A549 (cell line): ENCODE data around the gene ZP2. TPM values are rescaled to one million over a fixed set of nuclear protein-coding genes. Genes with fewer than 3 reads are reported as not detected.

Experiments used
- ATAC-seq, 2 experiments: fragments of 200-7000 bp in 1 of 2; fragments of >200 bp in 1 of 2; cut with Nextera tagmentation in 1 of 2; cut with Tn5 transposase in 1 of 2; 3 replicates each; pipeline versions ENCODE4 v1.8.0 to v1.9.1; 2018 to 2020; ENCODE audit warnings: mild to moderate bottlenecking in 1 of 2, moderate library complexity in 1 of 2
- CTCF ChIA-PET: fragments of 300-600 bp; sonication (Branson Sonifier 250); formaldehyde crosslinking; extraction: SDS; loops from one replicate; lab custom pipeline; 2021; ENCODE audit warnings: antibody characterized with exemption, inconsistent platforms; lab: Yijun Ruan, JAX
- POLR2A ChIA-PET: fragments of 350-600 bp; formaldehyde crosslinking; extraction: SDS; loops from one replicate; lab custom pipeline; 2021; ENCODE audit warnings: antibody characterized with exemption, inconsistent platforms; lab: Yijun Ruan, JAX
- DNase-seq, 2 experiments: peaks; one replicate each; pipeline versions ENCODE4 v3.0.0 to v3.0.0-alpha.2; 2011 to 2016; ENCODE audit warnings: low read depth in 1 of 2, low spot score in 1 of 2
- FAIRE-seq: peaks from 2 replicates; lab custom pipeline; 2011; peaks lifted over from hg19 to GRCh38; lab: Jason Lieb, UNC
- H3K27ac ChIP-seq, 2 experiments: fragments of >200 bp; sonication (Bioruptor Twin); formaldehyde crosslinking; 3 replicates each; pipeline ENCODE4 v1.5.1; 2016 to 2017
- H3K4me1 ChIP-seq: fragments of >200 bp; sonication (Bioruptor Twin); formaldehyde crosslinking; 3 replicates; pipeline ENCODE4 v1.6.1; 2016
- H3K4me2 ChIP-seq: fragments of >200 bp; sonication (Bioruptor Twin); formaldehyde crosslinking; 3 replicates; pipeline ENCODE4 v1.6.1; 2016
- H3K4me3 ChIP-seq: fragments of >200 bp; sonication (Bioruptor Twin); formaldehyde crosslinking; 3 replicates; pipeline ENCODE4 v1.5.1; 2016
- H3K9me3 ChIP-seq: fragments of >200 bp; sonication (Bioruptor Twin); formaldehyde crosslinking; 3 replicates; pipeline ENCODE4 v1.6.1; 2016
- BHLHE40 ChIP-seq: IDR thresholded peaks from 2 replicates; pipeline ENCODE4 v1.6.1; 2012; ENCODE audit warnings: low read depth, low read length, inconsistent platforms
- CEBPB ChIP-seq, 2 experiments: fragments of >200 bp in 1 of 2; sonication (Bioruptor Twin) in 1 of 2; formaldehyde crosslinking in 1 of 2; IDR thresholded peaks; 2 replicates each; pipeline ENCODE4 v1.6.1; 2012 to 2016
- CHD4 ChIP-seq: fragments of 200-600 bp; sonication (generic); IDR thresholded peaks from 2 replicates; pipeline ENCODE4 v1.6.1; 2016; ENCODE audit warnings: antibody characterized with exemption, mild to moderate bottlenecking, borderline replicate concordance
- EHF ChIP-seq: fragments of 250-450 bp; sonication (Bioruptor Pico); IDR thresholded peaks from 2 replicates; pipeline ENCODE4 v1.5.0; 2020; ENCODE audit warnings: mild to moderate bottlenecking
- EHMT2 ChIP-seq: fragments of 200-600 bp; sonication (generic); IDR thresholded peaks from 2 replicates; pipeline ENCODE4 v1.6.1; 2016; ENCODE audit warnings: antibody characterized with exemption, low read depth, mild to moderate bottlenecking, moderate library complexity
- EP300 ChIP-seq, 2 experiments: fragments of >200 bp; sonication (Bioruptor Twin); formaldehyde crosslinking; IDR thresholded peaks; 2 replicates in 1 of 2; 3 replicates in 1 of 2; pipeline ENCODE4 v1.6.1; 2016 to 2017
- ESRRA ChIP-seq: fragments of 150-350 bp; IDR thresholded peaks from 2 replicates; pipeline ENCODE4 v1.6.1; 2014; ENCODE audit warnings: mild to moderate bottlenecking, low read length, borderline replicate concordance
- FOXS1 ChIP-seq: fragments of 250-450 bp; sonication (Bioruptor Pico); IDR thresholded peaks from 2 replicates; pipeline ENCODE4 v1.5.0; 2020; ENCODE audit warnings: mild to moderate bottlenecking, moderate library complexity
- HES2 ChIP-seq: fragments of >200 bp; sonication (Bioruptor Twin); formaldehyde crosslinking; IDR thresholded peaks from 2 replicates; pipeline ENCODE4 v1.6.1; 2016
- HEYL ChIP-seq: fragments of 250-450 bp; sonication (Bioruptor Pico); IDR thresholded peaks from 2 replicates; pipeline ENCODE4 v1.8.0; 2021; ENCODE audit warnings: mild to moderate bottlenecking, moderate library complexity
- HOXA7 ChIP-seq: fragments of 250-450 bp; sonication (Bioruptor Pico); IDR thresholded peaks from 2 replicates; pipeline ENCODE4 v1.5.0; 2020; ENCODE audit warnings: mild to moderate bottlenecking, moderate library complexity
- HOXB13 ChIP-seq: fragments of 250-450 bp; sonication (Bioruptor Pico); IDR thresholded peaks from 2 replicates; pipeline ENCODE4 v1.5.0; 2020; ENCODE audit warnings: low read depth, mild to moderate bottlenecking, moderate library complexity
- HOXB5 ChIP-seq: fragments of 250-450 bp; sonication (Bioruptor Pico); IDR thresholded peaks from 2 replicates; pipeline ENCODE4 v1.5.0; 2020; ENCODE audit warnings: mild to moderate bottlenecking, moderate library complexity
- JUN ChIP-seq, 2 experiments: fragments of >200 bp; sonication (Bioruptor Twin); formaldehyde crosslinking; IDR thresholded peaks; 2 replicates in 1 of 2; 3 replicates in 1 of 2; pipeline ENCODE4 v1.6.1; 2016 to 2017
- KDM1A ChIP-seq: fragments of 200-600 bp; sonication (generic); IDR thresholded peaks from 2 replicates; pipeline ENCODE4 v1.6.1; 2016; ENCODE audit warnings: low read depth, mild to moderate bottlenecking
- KDM5A ChIP-seq: fragments of 200-600 bp; sonication (generic); IDR thresholded peaks from 2 replicates; pipeline ENCODE4 v1.6.1; 2016; ENCODE audit warnings: antibody characterized with exemption, mild to moderate bottlenecking
- MAFK ChIP-seq: fragments of 450-650 bp; IDR thresholded peaks from 2 replicates; pipeline ENCODE4 v1.6.1; 2014; ENCODE audit not compliant: partially characterized antibody
- MAX ChIP-seq: IDR thresholded peaks from 2 replicates; pipeline ENCODE4 v1.6.1; 2012
- MYC ChIP-seq: IDR thresholded peaks from 2 replicates; pipeline ENCODE4 v1.6.1; 2012; ENCODE audit warnings: mild to moderate bottlenecking, inconsistent platforms, low read length, improper control_type of control experiment, borderline replicate concordance
- NPAS2 ChIP-seq: fragments of 250-450 bp; sonication (Bioruptor Pico); IDR thresholded peaks from 2 replicates; pipeline ENCODE4 v1.8.0; 2022; ENCODE audit warnings: mild to moderate bottlenecking, moderate library complexity, borderline replicate concordance
- POLR2A ChIP-seq: IDR thresholded peaks from 2 replicates; pipeline ENCODE4 v1.6.1; 2012; ENCODE audit warnings: mild to moderate bottlenecking, low read length
- POLR2AphosphoS2 ChIP-seq: conservative IDR thresholded peaks from 2 replicates; pipeline ENCODE4 v1.6.1; 2012; ENCODE audit warnings: low read length, improper control_type of control experiment, inconsistent platforms
- RAD21 ChIP-seq, 2 experiments: fragments of >200 bp in 1 of 2; sonication (Bioruptor Twin) in 1 of 2; formaldehyde crosslinking in 1 of 2; IDR thresholded peaks in 1 of 2; conservative IDR thresholded peaks in 1 of 2; 2 replicates in 1 of 2; 3 replicates in 1 of 2; pipeline ENCODE4 v1.6.1; 2012 to 2018; ENCODE audit warnings: inconsistent platforms in 1 of 2
- RCOR1 ChIP-seq: fragments of 150-350 bp; IDR thresholded peaks from 2 replicates; pipeline ENCODE4 v1.6.1; 2014; ENCODE audit warnings: antibody characterized with exemption, low read length, low read depth
- REST ChIP-seq: fragments of 200-600 bp; sonication (generic); IDR thresholded peaks from 2 replicates; pipeline ENCODE4 v1.6.1; 2016; ENCODE audit warnings: antibody characterized with exemption, mild to moderate bottlenecking, moderate library complexity
- RFX5 ChIP-seq: fragments of 450-650 bp; IDR thresholded peaks from 2 replicates; pipeline ENCODE4 v1.7.1; 2014; ENCODE audit warnings: antibody characterized with exemption, mild to moderate bottlenecking, moderate library complexity
- RNF2 ChIP-seq: fragments of 200-600 bp; sonication (generic); IDR thresholded peaks from 2 replicates; pipeline ENCODE4 v1.6.1; 2016; ENCODE audit warnings: low read depth, mild to moderate bottlenecking, antibody characterized with exemption, moderate library complexity, borderline replicate concordance
- SMC3 ChIP-seq: fragments of >200 bp; sonication (Bioruptor Twin); formaldehyde crosslinking; IDR thresholded peaks from 3 replicates; pipeline ENCODE4 v1.6.1; 2018; ENCODE audit warnings: inconsistent platforms
- TFCP2L1 ChIP-seq: fragments of 250-450 bp; sonication (Bioruptor Pico); IDR thresholded peaks from 2 replicates; pipeline ENCODE4 v1.5.0; 2021; ENCODE audit warnings: mild to moderate bottlenecking
- USF2 ChIP-seq: fragments of 450-650 bp; IDR thresholded peaks from 2 replicates; pipeline ENCODE4 v1.6.1; 2014; ENCODE audit warnings: antibody characterized with exemption
- ZC3H11A ChIP-seq: fragments of 450-650 bp; IDR thresholded peaks from 2 replicates; pipeline ENCODE4 v1.6.1; 2014; ENCODE audit warnings: antibody characterized with exemption, mild to moderate bottlenecking
- ZFP36 ChIP-seq: fragments of 450-650 bp; IDR thresholded peaks from 2 replicates; pipeline ENCODE4 v1.6.1; 2014; ENCODE audit warnings: borderline replicate concordance; ENCODE audit not compliant: partially characterized antibody
- ZNF302 ChIP-seq: fragments of 250-450 bp; sonication (Bioruptor Pico); IDR thresholded peaks from 2 replicates; pipeline ENCODE4 v1.9.0; 2021; ENCODE audit warnings: inconsistent platforms, mild to moderate bottlenecking, moderate library complexity
- ZSCAN20 ChIP-seq: fragments of 250-450 bp; sonication (Bioruptor Pico); IDR thresholded peaks from 2 replicates; pipeline ENCODE4 v1.8.0; 2022; ENCODE audit warnings: mild to moderate bottlenecking, moderate library complexity
- WGBS: methylation state at CpG from one replicate; pipeline ENCODE4 v1.1.6; 2017; ENCODE audit errors: missing lambda C conversion rate; 5-methylcytosine and 5-hydroxymethylcytosine counted together
- polyA plus RNA-seq, 4 experiments: library from polyadenylated mRNA; depleted of rRNA in 3 of 4; stranded (reverse); fragments of >200 nt; fragmentation: RNase III in 1 of 4; extraction: RNeasy Plus Mini Kit Qiagen cat#74134 plus additional on column Dnase treatment in 1 of 4; gene quantifications; 2 replicates in 3 of 4; 3 replicates in 1 of 4; pipeline ENCODE4 v1.2.3, GENCODE V29; 2011 to 2017

The ZP2 gene
- polyA plus RNA-seq, 2 of the 4 experiments (the other 2 are of a cell fraction): not detected

GRCh38 chr16:21222495-21223337, 11.3 kb upstream of the ZP2 start:
- no peak for DNase-seq
- ATAC-seq: no peak
- Histone ChIP-seq H3K4me2 (peak overlapping the region; percentile 45), H3K27ac (peak overlapping the region; percentile 29 to 49; a peak in 2 of 6 replicates), H3K4me3 (no peak overlapping the region; the same call in 2 of the 3 replicates), H3K4me1 (peaks cover 18% of the 10 kb centered on the region), H3K9me3 (no peaks in the 10 kb centered on the region)
- ChIA-PET CTCF (interaction anchor here (0.8 to 1.6 kb wide), 2 partner anchors 34 to 1084 kb away, joined by 3 to 4 read pairs; no protein-coding TSS in a partner anchor), POLR2A (no interaction called here)
- no peak for TF ChIP-seq KDM1A
- peak; percentile 94 for TF ChIP-seq ZSCAN20 (CRISPR knock-in tag)
- no peak for TF ChIP-seq MAX
- TF ChIP-seq RNF2: no peak
- TF ChIP-seq CEBPB (IDR thresholded peaks at IDR 0.05): no peak
- no peak for TF ChIP-seq USF2
- no peak for TF ChIP-seq RAD21 (conservative IDR thresholded peaks at IDR 0.05 in 1 of 2, IDR thresholded peaks at IDR 0.05 in 1 of 2)
- TF ChIP-seq ZFP36: no peak
- TF ChIP-seq REST: no peak
- TF ChIP-seq TFCP2L1 (CRISPR knock-in tag): no peak
- TF ChIP-seq ZC3H11A: no peak
- TF ChIP-seq MAFK: no peak
- peak; percentile 53; the same call in 1 of the 2 replicates for TF ChIP-seq HEYL
- no peak for TF ChIP-seq ESRRA
- no peak for TF ChIP-seq RCOR1
- 0 out of 2 replicates have a peak, but pooled peaks have one; percentile 14 for TF ChIP-seq NPAS2
- no peak for TF ChIP-seq HOXA7 (CRISPR knock-in tag)
- TF ChIP-seq POLR2AphosphoS2: no peak
- no peak for TF ChIP-seq JUN (IDR thresholded peaks at IDR 0.05)
- TF ChIP-seq ZNF302 (CRISPR knock-in tag): peak; percentile 94
- TF ChIP-seq HOXB13: peak; percentile 89; the same call in 1 of the 2 replicates
- TF ChIP-seq EHMT2: no peak
- TF ChIP-seq HOXB5 (CRISPR knock-in tag): peak; percentile 69; the same call in 1 of the 2 replicates
- TF ChIP-seq BHLHE40: no peak
- no peak for TF ChIP-seq POLR2A
- no peak for TF ChIP-seq KDM5A
- peak; percentile 96 for TF ChIP-seq EHF (CRISPR knock-in tag)
- no peak for TF ChIP-seq EP300 (IDR thresholded peaks at IDR 0.05)
- TF ChIP-seq MYC: no peak
- no peak for TF ChIP-seq HES2
- no peak for TF ChIP-seq CHD4
- no peak for TF ChIP-seq RFX5
- TF ChIP-seq SMC3: no peak
- peak; percentile 85; the same call in 1 of the 2 replicates for TF ChIP-seq FOXS1 (CRISPR knock-in tag)
- WGBS: 45% methylated on average over 4 of the region's 4 CpGs
- peak; percentile 43 for FAIRE-seq
